B cell (primary cell): Measurements from ENCODE around the gene TANC2. TPM values are rescaled to one million over a fixed set of nuclear protein-coding genes. Genes with fewer than 3 reads are reported as not detected.

ENCODE experiments used
- ATAC-seq: fragments of 200-7000 bp; cut with Tn5 transposase; one replicate; pipeline ENCODE4 v1.10.0; 2021; ENCODE audit warnings: low read depth, mild to moderate bottlenecking, moderate number of reproducible peaks, moderate library complexity
- CTCF ChIA-PET: fragments of 350-600 bp; sonication (Branson Sonifier 250); formaldehyde crosslinking; loops from one replicate; lab custom pipeline; 2021; ENCODE audit warnings: antibody characterized with exemption, inconsistent platforms; lab: Charles Lee
- POLR2A ChIA-PET: fragments of 350-600 bp; sonication (Branson Sonifier 250); formaldehyde crosslinking; loops from one replicate; lab custom pipeline; 2021; ENCODE audit warnings: antibody characterized with exemption; lab: Charles Lee
- DNase-seq: peaks from one replicate; pipeline ENCODE4 v3.0.0; 2013
- H2AFZ ChIP-seq: 2 replicates; pipeline ENCODE4 v1.6.1; 2012; ENCODE audit warnings: mild to moderate bottlenecking, low read depth, low read length; ENCODE audit not compliant: insufficient read depth, poor library complexity, severe bottlenecking
- H3K27ac ChIP-seq, 2 donors: 1 replicate in 1 of 2; 2 replicates in 1 of 2; pipeline ENCODE4 v1.5.1; 2012 to 2013; ENCODE audit warnings: low read length in 2 of 2, mild to moderate bottlenecking in 2 of 2, moderate library complexity in 1 of 2
- H3K27me3 ChIP-seq, 4 experiments: fragments of 200-600 bp in 1 of 4; sonication (generic) in 1 of 4; replicated peaks in 1 of 4; 1 replicate in 2 of 4; 2 replicates in 2 of 4; pipeline versions ENCODE4 v1.6.1 to v1.7.0; 2013 to 2016; ENCODE audit warnings: low read length in 3 of 4, mild to moderate bottlenecking in 2 of 4, mixed read lengths in 1 of 4, moderate library complexity in 1 of 4; ENCODE audit not compliant: insufficient read depth in 4 of 4, control insufficient read depth in 3 of 4; ENCODE audit errors: control extremely low read depth in 1 of 4
- H3K36me3 ChIP-seq, 2 experiments: replicated peaks in 1 of 2; 1 replicate in 1 of 2; 2 replicates in 1 of 2; pipeline versions ENCODE4 v1.6.1 to v1.7.1; 2013; ENCODE audit warnings: low read length in 1 of 2; ENCODE audit not compliant: insufficient read depth in 2 of 2, control insufficient read depth in 1 of 2; ENCODE audit errors: control extremely low read depth in 1 of 2, extremely low read depth in 1 of 2
- H3K4me1 ChIP-seq, 2 donors: fragments of 200-600 bp in 1 of 2; sonication (generic) in 1 of 2; 1 replicate in 1 of 2; 2 replicates in 1 of 2; pipeline versions ENCODE4 v1.5.1 to v1.6.1; 2013 to 2017; ENCODE audit warnings: low read length in 2 of 2; ENCODE audit not compliant: control insufficient read depth in 2 of 2, insufficient read depth in 2 of 2
- H3K4me2 ChIP-seq: replicated peaks from 2 replicates; pipeline ENCODE3; 2012; ENCODE audit warnings: mild to moderate bottlenecking, low read depth, low read length; ENCODE audit not compliant: poor library complexity, severe bottlenecking
- H3K4me3 ChIP-seq, 5 experiments: fragments of 200-600 bp in 1 of 5; sonication (generic) in 1 of 5; 1 replicate in 3 of 5; 2 replicates in 2 of 5; pipeline versions ENCODE4 v1.5.1 to v1.7.0; 2011 to 2016; ENCODE audit warnings: low read length in 4 of 5, mild to moderate bottlenecking in 4 of 5, low read depth in 2 of 5, control low read depth in 1 of 5, moderate library complexity in 1 of 5; ENCODE audit not compliant: insufficient read depth in 1 of 5; ENCODE audit errors: control extremely low read depth in 1 of 5, extremely low read depth in 1 of 5
- H3K79me2 ChIP-seq: fragments of 200-600 bp; sonication (generic); one replicate; pipeline ENCODE4 v1.6.0; 2016; ENCODE audit warnings: low read length; ENCODE audit not compliant: control insufficient read depth, insufficient read depth
- H3K9ac ChIP-seq: fragments of 200-600 bp; sonication (generic); 2 replicates; pipeline ENCODE4 v1.6.1; 2017; ENCODE audit warnings: mild to moderate bottlenecking, low read length, moderate library complexity
- H3K9me3 ChIP-seq, 3 donors: one replicate each; pipeline versions ENCODE4 v1.6.1 to v1.7.1; 2013; ENCODE audit warnings: low read length in 2 of 3; ENCODE audit not compliant: control insufficient read depth in 2 of 3, insufficient read depth in 1 of 3; ENCODE audit errors: control extremely low read depth in 1 of 3
- H4K20me1 ChIP-seq: 2 replicates; pipeline ENCODE4 v1.6.0; 2012; ENCODE audit warnings: mild to moderate bottlenecking, low read length; ENCODE audit not compliant: insufficient read depth, control insufficient read depth, poor library complexity, severe bottlenecking
- H3K27ac Mint-ChIP-seq: one replicate; pipeline ENCODE4 v1.8.0; 2021; ENCODE audit warnings: mixed read lengths
- H3K27me3 Mint-ChIP-seq: one replicate; pipeline ENCODE4 v1.8.0; 2021; ENCODE audit warnings: mixed read lengths
- H3K4me1 Mint-ChIP-seq: one replicate; pipeline ENCODE4 v1.8.0; 2021; ENCODE audit warnings: mixed read lengths
- H3K4me3 Mint-ChIP-seq: one replicate; pipeline ENCODE4 v1.8.0; 2021; ENCODE audit warnings: mixed read lengths
- H3K9me3 Mint-ChIP-seq: one replicate; pipeline ENCODE4 v1.8.0; 2022; ENCODE audit warnings: mixed read lengths; ENCODE audit not compliant: insufficient read depth
- EZH2 ChIP-seq: IDR thresholded peaks from 2 replicates; pipeline ENCODE4 v1.6.1; 2012; ENCODE audit warnings: borderline replicate concordance, low read depth, mild to moderate bottlenecking, moderate library complexity, low read length; ENCODE audit not compliant: insufficient read depth, poor library complexity, severe bottlenecking
- WGBS: methylation state at CpG from one replicate; pipeline ENCODE4 v1.1.5; 2013; ENCODE audit warnings: missing lambda C conversion rate; ENCODE audit not compliant: insufficient coverage; 5-methylcytosine and 5-hydroxymethylcytosine counted together
- intact Hi-C: fragments of 100-400 bp; cut with micrococcal nuclease; formaldehyde crosslinking; loops from one replicate; pipeline ENCODE4 v1.10.0; 2022
- polyA plus RNA-seq: library from polyadenylated mRNA; depleted of rRNA; stranded (reverse); fragments of >200 nt; gene quantifications from 2 replicates; pipeline ENCODE4 v1.2.3, GENCODE V29; 2012
- total RNA-seq, 2 donors: library from RNA; stranded (reverse); fragments of 120-200 nt in 1 of 2; gene quantifications; 1 replicate in 1 of 2; 2 replicates in 1 of 2; pipeline versions ENCODE4 v1.2.3 to v1.2.4, GENCODE V29; 2013 to 2022
- TF ChIP-seq, protein P1 (sequence below): fragments of 200-600 bp; IDR thresholded peaks from one replicate; pipeline ENCODE4 v1.8.0; 2022; ENCODE audit warnings: antibody characterized with exemption, mild to moderate bottlenecking

The TANC2 gene
- total and polyA plus RNA-seq, 2 donors (not counting 1 experiment from before 2014, with no cell fraction given), result 4.6 to 20.4 TPM

DNA sequence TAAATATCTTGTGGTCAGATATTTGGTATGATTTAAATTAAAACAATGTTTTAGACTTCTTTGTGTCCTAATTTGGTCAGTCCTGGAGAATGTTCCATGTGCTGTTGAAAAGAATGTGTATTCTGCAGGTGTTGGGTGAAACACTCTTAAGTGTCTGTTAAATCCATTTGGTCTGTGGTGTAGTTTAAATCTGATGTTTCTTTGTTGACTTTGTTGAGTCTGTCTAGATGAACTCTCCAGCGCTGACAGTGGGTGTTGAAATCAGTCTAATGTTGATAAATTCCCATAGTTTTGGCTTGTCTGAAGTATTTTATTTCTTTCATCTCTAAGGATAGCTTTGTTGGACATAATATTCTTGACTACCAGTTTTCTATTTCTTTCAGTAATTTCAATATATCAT lies 18.8 kb downstream of the TANC2 start:
- ChIA-PET CTCF (interaction anchor here (1.0 kb wide), 1 partner anchor 14 kb away, joined by 3 read pairs; no protein-coding TSS in a partner anchor), POLR2A (no interaction called here)
- Mint-ChIP-seq H3K27me3 (no peaks in the 10 kb centered on the region), H3K4me1 (no peaks in the 10 kb centered on the region), H3K4me3 (no peak overlapping the region), H3K9me3 (peaks cover 6% of the 10 kb centered on the region), H3K27ac (no peak overlapping the region)
- no CpG with 5 or more reads among the region's 1 CpG for WGBS
- intact Hi-C loops, result no loop called here
- H3K36me3 ChIP-seq, result no peaks in the 10 kb centered on the region
- ATAC-seq (no peak), DNase-seq (no peak)
- H3K9me3 ChIP-seq, result peaks cover 13 to 25% (median 14%) of the 10 kb centered on the region in 3 donors
- H3K4me1 ChIP-seq, result no peaks in the 10 kb centered on the region
- no peak overlapping the region for H3K9ac ChIP-seq
- no peak overlapping the region for H3K27ac ChIP-seq
- no peak for TF ChIP-seq EZH2
- TF ChIP-seq, protein P1, sequence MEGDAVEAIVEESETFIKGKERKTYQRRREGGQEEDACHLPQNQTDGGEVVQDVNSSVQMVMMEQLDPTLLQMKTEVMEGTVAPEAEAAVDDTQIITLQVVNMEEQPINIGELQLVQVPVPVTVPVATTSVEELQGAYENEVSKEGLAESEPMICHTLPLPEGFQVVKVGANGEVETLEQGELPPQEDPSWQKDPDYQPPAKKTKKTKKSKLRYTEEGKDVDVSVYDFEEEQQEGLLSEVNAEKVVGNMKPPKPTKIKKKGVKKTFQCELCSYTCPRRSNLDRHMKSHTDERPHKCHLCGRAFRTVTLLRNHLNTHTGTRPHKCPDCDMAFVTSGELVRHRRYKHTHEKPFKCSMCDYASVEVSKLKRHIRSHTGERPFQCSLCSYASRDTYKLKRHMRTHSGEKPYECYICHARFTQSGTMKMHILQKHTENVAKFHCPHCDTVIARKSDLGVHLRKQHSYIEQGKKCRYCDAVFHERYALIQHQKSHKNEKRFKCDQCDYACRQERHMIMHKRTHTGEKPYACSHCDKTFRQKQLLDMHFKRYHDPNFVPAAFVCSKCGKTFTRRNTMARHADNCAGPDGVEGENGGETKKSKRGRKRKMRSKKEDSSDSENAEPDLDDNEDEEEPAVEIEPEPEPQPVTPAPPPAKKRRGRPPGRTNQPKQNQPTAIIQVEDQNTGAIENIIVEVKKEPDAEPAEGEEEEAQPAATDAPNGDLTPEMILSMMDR, result no peak
- peaks cover 40% of the 10 kb centered on the region for H3K79me2 ChIP-seq
- peaks cover 0 to 5% (median 0%) of the 10 kb centered on the region in 4 experiments for H3K27me3 ChIP-seq
- H2AFZ ChIP-seq, result no peak overlapping the region
- no peak overlapping the region for H3K4me2 ChIP-seq
- no peaks in the 10 kb centered on the region for H4K20me1 ChIP-seq
- H3K4me3 ChIP-seq, result no peak overlapping the region

- Mint-ChIP-seq H3K4me1 (no peaks in the 10 kb centered on the region), H3K27ac (no peak overlapping the region), H3K4me3 (no peak overlapping the region), H3K9me3 (peaks cover 6% of the 10 kb centered on the region), H3K27me3 (no peaks in the 10 kb centered on the region)
- TF ChIP-seq, protein P1, result no peak
- no peak for TF ChIP-seq EZH2
- Histone ChIP-seq H3K9ac (no peak overlapping the region), H3K27me3 (peaks cover 0 to 5% (median 0%) of the 10 kb centered on the region in 4 experiments), H3K9me3 (peaks cover 13 to 25% (median 14%) of the 10 kb centered on the region in 3 donors), H4K20me1 (no peaks in the 10 kb centered on the region), H3K4me3 (no peak overlapping the region), H2AFZ (no peak overlapping the region), H3K4me1 (no peaks in the 10 kb centered on the region), H3K4me2 (no peak overlapping the region), H3K79me2 (peaks cover 40% of the 10 kb centered on the region), H3K27ac (no peak overlapping the region), H3K36me3 (no peaks in the 10 kb centered on the region)
- CTCF ChIA-PET, result no interaction called here
- WGBS, result 98% methylated on average over 4 of the region's 4 CpGs
- POLR2A ChIA-PET, result no interaction called here
- intact Hi-C loops, result no loop called here
- ATAC-seq, result no peak
- no peak for DNase-seq
Measured at GRCh38 chr17:62986549-62986948, 20.5 kb downstream of the TANC2 start.
